GM23248 (cell line): ENCODE measurements around the gene NR3C1. TPM values are rescaled to one million over a fixed set of nuclear protein-coding genes. Genes with fewer than 3 reads are reported as not detected.

Experiments
- DNase-seq: peaks from one replicate; pipeline ENCODE4 v3.0.0-alpha.2; 2015
- H2AFZ ChIP-seq: fragments of 200-600 bp; sonication (generic); 2 replicates; pipeline ENCODE4 v1.6.1; 2016; ENCODE audit warnings: antibody characterized with exemption
- H3F3A ChIP-seq: fragments of 200-600 bp; sonication (generic); 2 replicates; pipeline ENCODE4 v1.6.1; 2016; ENCODE audit warnings: mild to moderate bottlenecking, antibody characterized with exemption, mixed run types; ENCODE audit not compliant: insufficient read depth
- H3K27ac ChIP-seq: fragments of 200-600 bp; sonication (generic); 2 replicates; pipeline ENCODE4 v1.5.1; 2016; ENCODE audit warnings: mild to moderate bottlenecking
- H3K27me3 ChIP-seq: fragments of 200-600 bp; sonication (generic); replicated peaks from 2 replicates; pipeline ENCODE4 v1.6.1; 2016; ENCODE audit warnings: mild to moderate bottlenecking; ENCODE audit not compliant: insufficient read depth
- H3K36me3 ChIP-seq: fragments of 200-600 bp; sonication (generic); 2 replicates; pipeline ENCODE4 v1.6.1; 2016; ENCODE audit warnings: low read depth, mild to moderate bottlenecking
- H3K4me1 ChIP-seq: fragments of 200-600 bp; sonication (generic); 2 replicates; pipeline ENCODE4 v1.6.1; 2016; ENCODE audit warnings: mild to moderate bottlenecking; ENCODE audit not compliant: insufficient read depth
- H3K4me2 ChIP-seq: fragments of 200-600 bp; sonication (generic); one replicate; pipeline ENCODE4 v1.6.1; 2016; ENCODE audit warnings: mild to moderate bottlenecking; ENCODE audit not compliant: unreplicated experiment
- H3K4me3 ChIP-seq: fragments of 200-600 bp; sonication (generic); 2 replicates; pipeline ENCODE4 v1.5.1; 2016; ENCODE audit warnings: mild to moderate bottlenecking
- H3K79me2 ChIP-seq: fragments of 200-600 bp; sonication (generic); 2 replicates; pipeline ENCODE4 v1.6.1; 2016; ENCODE audit warnings: mild to moderate bottlenecking; ENCODE audit not compliant: insufficient read depth
- H3K9ac ChIP-seq: fragments of 200-600 bp; sonication (generic); 2 replicates; pipeline ENCODE4 v1.6.1; 2016; ENCODE audit warnings: mild to moderate bottlenecking
- H3K9me2 ChIP-seq: fragments of 200-600 bp; sonication (generic); 2 replicates; pipeline ENCODE4 v1.6.1; 2016; ENCODE audit warnings: mixed run types, mild to moderate bottlenecking, moderate library complexity; ENCODE audit not compliant: insufficient read depth
- H3K9me3 ChIP-seq: fragments of 200-600 bp; sonication (generic); one replicate; pipeline ENCODE4 v1.6.1; 2017; ENCODE audit warnings: low read depth
- H4K20me1 ChIP-seq: fragments of 200-600 bp; sonication (generic); 2 replicates; pipeline ENCODE4 v1.6.0; 2016; ENCODE audit not compliant: insufficient read depth
- EZH2 ChIP-seq: fragments of 200-600 bp; sonication (generic); IDR thresholded peaks from 2 replicates; pipeline ENCODE4 v1.6.1; 2018; ENCODE audit warnings: antibody characterized with exemption, mild to moderate bottlenecking; ENCODE audit not compliant: insufficient read depth, poor library complexity, severe bottlenecking
- EZH2phosphoT487 ChIP-seq: fragments of 200-600 bp; sonication (generic); IDR thresholded peaks from 2 replicates; pipeline ENCODE4 v1.6.1; 2018; ENCODE audit warnings: antibody characterized with exemption, moderate library complexity, mild to moderate bottlenecking, low read depth; ENCODE audit not compliant: insufficient read depth
- WGBS, 2 experiments: methylation state at CpG; one replicate each; pipeline ENCODE4 v1.1.6; 2015 to 2017; ENCODE audit warnings: low lambda C conversion rate in 2 of 2, low coverage in 1 of 2; ENCODE audit errors: missing lambda C conversion rate in 2 of 2; 5-methylcytosine and 5-hydroxymethylcytosine counted together
- in situ Hi-C: fragments of 300-500 bp; cut with MboI; formaldehyde crosslinking; loops from 2 replicates; pipeline ENCODE4 v1.15.0; 2020
- polyA plus RNA-seq: library from polyadenylated mRNA; unstranded; fragments of >200 nt; fragmentation: Nextera tagmentation; extraction: Ambion mirVana; gene quantifications from 2 replicates; pipeline ENCODE4 v1.2.1, GENCODE V29; 2016
- total RNA-seq: library from RNA; depleted of rRNA; stranded (reverse); fragments of >200 nt; shearing (Covaris generic); gene quantifications from 2 replicates; pipeline ENCODE4 v1.2.3, GENCODE V29; 2014

Gene NR3C1
- total and polyA plus RNA-seq, 2 experiments from 2014 or later: 103 to 121 TPM

DNA sequence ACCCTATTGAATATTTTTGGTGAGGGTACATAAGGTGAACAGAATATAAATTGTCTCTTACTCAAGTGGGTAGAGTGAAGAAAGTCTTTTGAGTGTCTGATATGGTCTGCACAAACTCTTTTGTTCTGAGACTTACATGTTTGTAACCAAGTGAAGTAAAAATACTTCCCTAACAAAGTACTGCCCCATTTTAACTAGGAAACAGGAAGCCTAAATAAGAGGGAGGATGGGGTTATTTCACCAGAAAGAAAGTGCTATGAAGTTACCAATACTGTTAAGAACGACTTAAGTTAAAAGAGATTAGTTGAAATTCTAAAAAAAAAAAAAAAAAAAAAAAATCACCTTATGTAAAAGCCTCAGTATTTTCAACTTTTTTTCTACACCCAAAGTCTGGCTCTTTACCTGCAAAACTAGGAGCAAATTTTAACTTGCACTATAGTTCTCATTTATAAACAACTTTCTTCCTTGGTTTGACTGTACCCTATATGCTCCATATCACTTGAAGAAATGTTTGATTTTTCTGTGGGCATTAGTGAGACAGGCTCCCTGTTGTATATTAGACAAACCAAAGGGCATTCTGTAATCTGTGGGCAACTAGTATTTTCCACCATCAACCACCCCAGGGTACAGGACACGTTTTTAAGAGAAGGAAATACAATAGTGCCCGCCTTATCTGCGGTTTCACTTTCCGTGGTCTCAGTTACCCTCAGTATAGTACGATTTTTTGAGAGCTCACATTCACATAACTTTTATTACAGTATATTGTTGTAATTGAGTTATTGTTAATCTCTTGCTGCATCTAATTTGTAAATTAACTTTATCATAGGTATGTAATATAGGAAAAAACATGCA is 127.7 kb downstream of the NR3C1 start:
- Histone ChIP-seq H3K27me3 (no peaks in the 10 kb centered on the region), H3F3A (peaks cover 72% of the 10 kb centered on the region), H3K27ac (no peak overlapping the region), H3K79me2 (peaks cover 41% of the 10 kb centered on the region), H3K9me2 (no peaks in the 10 kb centered on the region), H3K36me3 (peaks cover 34% of the 10 kb centered on the region), H3K4me3 (no peak overlapping the region), H3K9me3 (no peaks in the 10 kb centered on the region), H3K4me2 (no peak overlapping the region), H4K20me1 (no peaks in the 10 kb centered on the region), H3K9ac (no peak overlapping the region), H2AFZ (no peak overlapping the region), H3K4me1 (peaks cover 10% of the 10 kb centered on the region; the same call in 1 of the 2 replicates)
- 90 to 92% methylated on average over 6 of the region's 6 CpGs for WGBS, 2 experiments
- no peak for TF ChIP-seq EZH2
- no peak for TF ChIP-seq EZH2phosphoT487
- DNase-seq: no peak
- in situ Hi-C loops: no loop called here

DNA sequence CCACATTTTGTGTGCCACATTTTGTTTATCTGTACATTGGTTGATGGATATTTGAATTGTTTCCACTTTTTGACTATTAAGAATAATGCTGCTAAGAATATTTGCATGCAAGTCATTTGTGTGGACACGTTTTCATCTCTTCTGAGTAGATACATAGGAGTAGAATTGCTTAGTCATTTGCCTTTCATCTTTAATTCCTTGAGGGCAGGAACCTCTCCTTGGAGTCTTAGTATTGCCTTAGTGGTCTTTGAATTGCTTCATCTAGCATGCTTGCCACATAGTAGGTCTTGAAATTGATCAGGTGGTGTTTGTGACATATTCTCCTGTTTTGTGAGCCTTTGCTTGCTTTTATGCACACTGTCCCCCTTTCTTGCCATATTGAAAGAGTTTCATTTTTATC is 128.5 kb downstream of the NR3C1 start:
- Histone ChIP-seq H3F3A (peaks cover 71% of the 10 kb centered on the region), H3K79me2 (peaks cover 34% of the 10 kb centered on the region), H3K4me3 (no peak overlapping the region), H3K36me3 (peaks cover 26% of the 10 kb centered on the region), H3K9ac (no peak overlapping the region), H2AFZ (no peak overlapping the region), H3K9me2 (no peaks in the 10 kb centered on the region), H3K27me3 (no peaks in the 10 kb centered on the region), H3K9me3 (no peaks in the 10 kb centered on the region), H3K4me2 (no peak overlapping the region), H3K27ac (no peak overlapping the region), H4K20me1 (no peaks in the 10 kb centered on the region), H3K4me1 (peaks cover 9% of the 10 kb centered on the region; the same call in 1 of the 2 replicates)
- no peak for TF ChIP-seq EZH2phosphoT487
- no peak for TF ChIP-seq EZH2
- DNase-seq: no peak
- 92 to 94% methylated on average over 1 of the region's 1 CpG for WGBS, 2 experiments
- in situ Hi-C loops: no loop called here

DNA sequence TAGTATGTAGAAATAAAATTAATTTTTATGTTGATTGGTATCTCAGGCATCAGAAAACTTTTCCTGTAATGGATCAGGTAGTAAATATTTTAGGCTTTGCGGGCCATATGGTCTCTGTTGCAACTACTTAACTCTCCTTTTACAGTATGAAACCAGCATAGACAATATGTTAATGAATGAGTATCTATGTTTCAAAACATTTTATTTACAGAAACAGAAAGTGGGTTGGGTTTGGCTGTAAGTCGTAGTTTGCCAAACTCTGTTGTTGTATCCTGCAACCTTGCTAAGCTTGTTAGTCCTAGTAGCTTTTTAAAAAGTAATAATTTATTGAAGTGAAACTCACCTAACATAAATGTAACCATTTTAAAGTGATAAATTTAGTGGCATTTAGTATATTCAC is 132.1 kb downstream of the NR3C1 start:
- TF ChIP-seq EZH2 (no peak), EZH2phosphoT487 (no peak)
- no peak overlapping the region for H3K4me3 ChIP-seq
- no peak for DNase-seq
- H3K36me3 ChIP-seq: peaks cover 3% of the 10 kb centered on the region; the same call in 1 of the 2 replicates
- no peak overlapping the region for H3K4me2 ChIP-seq
- WGBS, 2 experiments: 99 to 100% methylated on average over 2 of the region's 2 CpGs
- in situ Hi-C loops: no loop called here
- peaks cover 55% of the 10 kb centered on the region for H3F3A ChIP-seq
- no peaks in the 10 kb centered on the region for H3K9me2 ChIP-seq
- H3K9ac ChIP-seq: no peak overlapping the region
- H2AFZ ChIP-seq: no peak overlapping the region
- H4K20me1 ChIP-seq: no peaks in the 10 kb centered on the region
- no peaks in the 10 kb centered on the region for H3K27me3 ChIP-seq
- H3K4me1 ChIP-seq: no peaks in the 10 kb centered on the region
- H3K79me2 ChIP-seq: peaks cover 3% of the 10 kb centered on the region
- H3K9me3 ChIP-seq: no peaks in the 10 kb centered on the region
- no peak overlapping the region for H3K27ac ChIP-seq

DNA sequence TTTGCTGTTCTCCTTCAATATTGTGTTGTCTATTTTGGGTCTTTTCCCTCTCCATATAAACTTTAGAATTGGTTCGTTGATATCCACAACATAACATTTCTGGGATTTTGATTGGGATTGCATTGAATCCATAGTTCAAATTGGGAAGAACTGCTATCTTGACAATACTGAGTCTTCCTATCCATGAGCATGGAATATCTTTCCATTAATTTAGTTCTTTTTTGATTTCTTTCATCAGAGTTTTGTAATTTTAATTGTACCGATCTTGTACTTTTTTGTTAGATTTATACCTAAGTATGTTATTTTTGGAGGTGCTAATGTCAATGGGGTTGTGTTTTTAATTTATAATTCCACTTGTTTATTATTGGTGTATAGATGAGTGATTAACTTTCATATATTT is 135.1 kb downstream of the NR3C1 start:
- no peak for DNase-seq
- Histone ChIP-seq H3K4me3 (no peak overlapping the region), H3K27me3 (no peaks in the 10 kb centered on the region), H3K9me2 (no peaks in the 10 kb centered on the region), H3K4me2 (no peak overlapping the region), H3K36me3 (no peaks in the 10 kb centered on the region), H3K4me1 (no peaks in the 10 kb centered on the region), H3K9ac (no peak overlapping the region), H3F3A (peaks cover 30% of the 10 kb centered on the region), H3K27ac (no peak overlapping the region), H4K20me1 (no peaks in the 10 kb centered on the region), H3K9me3 (no peaks in the 10 kb centered on the region), H3K79me2 (no peaks in the 10 kb centered on the region), H2AFZ (no peak overlapping the region)
- in situ Hi-C loops: no loop called here
- 99 to 100% methylated on average over 2 of the region's 2 CpGs for WGBS, 2 experiments
- TF ChIP-seq EZH2phosphoT487 (no peak), EZH2 (no peak)
